Omental fat pad (tissue), 4 donors: Measurements from ENCODE around the gene TMOD3. TPM values are rescaled to one million over a fixed set of nuclear protein-coding genes. Genes with fewer than 3 reads are reported as not detected.

ENCODE experiments used
- ATAC-seq: fragments of 150-250 bp; one replicate; pipeline ENCODE4 v1.9.1; 2016; ENCODE audit warnings: mild to moderate bottlenecking, moderate library complexity; ENCODE audit not compliant: low FRiP score
- DNase-seq: peaks from one replicate; pipeline ENCODE4 v3.0.0-alpha.2; 2019; ENCODE audit warnings: low spot score
- CTCF ChIP-seq, 3 donors: fragments of 450-650 bp; IDR thresholded peaks; one replicate each; pipeline ENCODE4 v1.5.1; 2016 to 2017; ENCODE audit warnings: antibody characterized with exemption in 3 of 3, mild to moderate bottlenecking in 3 of 3, moderate library complexity in 2 of 3
- total RNA-seq, 4 donors: library from RNA; depleted of rRNA; stranded (reverse); fragments of >200 nt; gene quantifications; one replicate each; pipeline ENCODE4 v1.1.0, GENCODE V29; 2016

Gene TMOD3
- total RNA-seq, 4 donors from 2014 or later: 25.7 to 47.0 (median 37.3) TPM

GRCh38 chr15:51864408-51865056 lies 35.1 kb downstream of the TMOD3 start:
- ATAC-seq: no peak
- TF ChIP-seq CTCF (IDR thresholded peaks at IDR 0.05): no peak
- DNase-seq: no peak

- DNase-seq (no peak), ATAC-seq (no peak)
- TF ChIP-seq CTCF (IDR thresholded peaks at IDR 0.05): no peak
These were observed 35.9 kb downstream of the TMOD3 start for GRCh38 chr15:51865317-51865716.

DNA sequence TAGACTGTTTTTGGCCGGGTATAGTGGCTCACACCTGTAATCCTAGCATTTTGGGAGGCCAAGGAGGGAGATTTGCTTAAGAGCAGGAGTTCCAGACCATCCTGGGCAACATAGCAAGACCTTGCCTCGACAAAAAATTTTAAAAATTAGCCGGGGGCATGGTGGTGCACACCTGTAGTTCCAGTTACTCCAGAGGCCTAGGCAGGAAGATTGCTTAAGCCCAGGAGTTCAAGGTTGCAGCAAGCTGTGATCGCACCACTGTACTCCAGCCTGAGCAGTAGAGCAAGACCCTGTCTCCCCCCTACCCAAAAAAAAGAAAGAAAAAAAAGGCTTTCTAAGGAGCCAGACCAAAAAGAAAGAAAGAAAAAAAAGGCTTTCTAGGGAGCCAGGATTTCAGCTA lies 36.7 kb downstream of the TMOD3 start:
- DNase-seq (no peak), ATAC-seq (no peak)
- TF ChIP-seq CTCF (IDR thresholded peaks at IDR 0.05): no peak

GRCh38 chr15:51866751-51867150 lies 37.3 kb downstream of the TMOD3 start:
- ATAC-seq (no peak), DNase-seq (no peak)
- TF ChIP-seq CTCF (IDR thresholded peaks at IDR 0.05): no peak

- no peak for TF ChIP-seq CTCF (IDR thresholded peaks at IDR 0.05)
- ATAC-seq: no peak
These were observed 39.6 kb downstream of the TMOD3 start for GRCh38 chr15:51869060-51869421.

DNA sequence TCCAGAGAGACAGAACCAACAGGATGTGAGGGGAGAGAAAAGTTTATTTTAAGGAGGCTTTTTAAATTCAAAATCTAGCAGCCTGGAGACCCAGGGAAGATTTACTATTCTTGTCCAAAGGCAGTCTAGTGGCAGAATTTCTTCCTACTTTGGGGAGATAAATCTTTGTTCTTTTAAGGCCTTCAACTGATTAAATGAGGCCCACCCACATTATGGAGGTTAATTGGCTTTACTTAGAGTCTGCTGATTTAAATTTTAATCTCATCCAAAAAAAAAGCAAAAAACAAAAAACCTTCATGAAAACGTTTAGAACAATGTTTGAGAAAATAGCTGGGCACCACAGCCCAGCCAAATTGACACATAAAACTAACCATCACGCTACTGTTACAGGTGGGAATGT lies 41.3 kb downstream of the TMOD3 start:
- DNase-seq (no peak), ATAC-seq (no peak)
- no peak for TF ChIP-seq CTCF (IDR thresholded peaks at IDR 0.05)

More at GRCh38 chr15:51869060-51869421, 39.6 kb downstream of the TMOD3 start:
- no peak for DNase-seq
